NB4 (cell line): Measurements from ENCODE around the gene RPRD2.

ENCODE experiments used
- DNase-seq: peaks from one replicate; pipeline ENCODE4 v3.0.0; 2010; ENCODE audit warnings: low read depth
- H3K4me3 ChIP-seq: one replicate; pipeline ENCODE4 v1.5.1; 2011; ENCODE audit warnings: mild to moderate bottlenecking, low read depth, low read length, moderate library complexity
- CTCF ChIP-seq: IDR thresholded peaks from one replicate; pipeline ENCODE4 v1.5.1; 2012; ENCODE audit warnings: low read depth, low read length
- MAX ChIP-seq: IDR thresholded peaks from 2 replicates; pipeline ENCODE4 v1.6.1; 2011; ENCODE audit warnings: low read depth, low read length
- MYC ChIP-seq: IDR thresholded peaks from 2 replicates; pipeline ENCODE4 v1.6.1; 2011; ENCODE audit warnings: low read depth, low read length
- POLR2A ChIP-seq: IDR thresholded peaks from 2 replicates; pipeline ENCODE4 v1.6.1; 2011; ENCODE audit warnings: mild to moderate bottlenecking; ENCODE audit not compliant: insufficient read length; ENCODE audit errors: extremely low read depth

The RPRD2 gene

GRCh38 chr1:150486966-150487762 is 123.2 kb downstream of the RPRD2 start, which contains the start of gene TARS2:
TARS2 (plus strand) TSS chr1:150487419; CDS start chr1:150487451, 32 bp downstream.
- DNase-seq: peak; percentile 99
- peak within 1 kb of the TSS; percentile 99 for H3K4me3 ChIP-seq
- TF ChIP-seq POLR2A (peak; percentile 91), MYC (peak; percentile 94), CTCF (no peak), MAX (peak; percentile 85)

- no peak for DNase-seq
- TF ChIP-seq MYC (no peak), CTCF (no peak), POLR2A (no peak), MAX (no peak)
- H3K4me3 ChIP-seq: peak overlapping the region; percentile 99
Measured at GRCh38 chr1:150487763-150488115, 123.8 kb downstream of the RPRD2 start.

- TF ChIP-seq POLR2A (no peak), MYC (no peak), MAX (no peak), CTCF (no peak)
- no peak overlapping the region for H3K4me3 ChIP-seq
- DNase-seq: no peak
Measured at GRCh38 chr1:150493175-150493574, 129.2 kb downstream of the RPRD2 start.

GRCh38 chr1:150498342-150498741 is 134.4 kb downstream of the RPRD2 start:
- no peak for TF ChIP-seq MYC
- TF ChIP-seq CTCF: no peak
- no peak for TF ChIP-seq MAX
- TF ChIP-seq POLR2A: no peak
- DNase-seq: no peak
- no peak overlapping the region for H3K4me3 ChIP-seq

GRCh38 chr1:150505431-150505830 is 141.5 kb downstream of the RPRD2 start:
- no peak for DNase-seq
- TF ChIP-seq POLR2A (no peak), MYC (no peak)

GRCh38 chr1:150507912-150508864 is 144.2 kb downstream of the RPRD2 start, which contains the start of gene ECM1:
ECM1 (plus strand) TSS chr1:150508109; CDS start chr1:150508210, 101 bp downstream.
- peak; percentile 78 for DNase-seq

More at GRCh38 chr1:150505431-150505830, 141.5 kb downstream of the RPRD2 start:
- no peak overlapping the region for H3K4me3 ChIP-seq

More at GRCh38 chr1:150507912-150508864, 144.2 kb downstream of the RPRD2 start, which contains the start of gene ECM1:
- TF ChIP-seq POLR2A (no peak), CTCF (no peak), MAX (no peak)
- H3K4me3 ChIP-seq: no peak within 1 kb of the TSS
